NCI-H1694 treated with DMSO at 0.1 percent for 48 hours (cell line): Measurements from ENCODE around the gene CACTIN.
A peak's percentile ranks its signal among the peaks of the same experiment; 100 is the strongest.
"Not testable (repeated sequence)": the region's sequence is repeated elsewhere in the genome, so short reads cannot be mapped to it uniquely, and the experiment has no call there.

Experiments used
- DNase-seq: peaks from one replicate; lab custom pipeline; 2025; lab: John Stamatoyannopoulos, UW

The CACTIN gene

DNA sequence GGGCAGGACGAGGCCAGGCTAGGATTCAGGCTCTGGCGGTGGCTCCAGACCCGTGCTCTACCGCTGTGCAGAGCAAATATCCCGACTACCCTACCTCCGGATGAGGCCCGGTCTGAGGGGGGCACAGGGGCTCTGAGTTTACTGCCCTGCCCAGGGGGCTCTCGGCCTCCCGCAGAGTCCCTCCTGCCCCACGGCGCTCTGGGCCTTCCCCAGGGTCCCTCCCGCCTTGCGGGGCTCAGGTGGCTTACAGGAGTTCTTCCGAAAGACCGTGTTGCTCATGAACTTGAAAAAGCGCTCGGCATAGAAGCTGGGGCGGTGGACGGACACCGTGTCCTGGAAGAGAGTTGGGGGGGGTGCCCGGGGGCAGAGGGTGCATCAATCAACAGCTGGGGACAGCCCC lies 19.1 kb upstream of the CACTIN start:
- no peak for DNase-seq

DNA sequence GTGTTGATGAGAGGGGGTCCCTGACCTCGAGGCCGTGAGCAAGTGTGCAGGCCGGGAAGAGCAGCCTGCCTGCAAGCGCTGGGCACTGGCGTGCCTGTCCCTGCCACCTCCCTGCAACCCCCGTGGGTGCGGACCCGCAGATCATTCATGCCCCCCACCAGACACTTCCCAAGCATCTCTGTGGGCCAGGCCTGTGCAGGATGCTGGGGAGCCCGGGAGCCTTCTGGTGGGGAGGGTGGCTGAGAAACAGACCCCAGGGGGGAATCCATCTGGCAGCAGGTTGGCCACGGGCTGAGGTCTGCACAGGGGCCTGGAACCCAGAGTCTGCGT lies 18.4 kb upstream of the CACTIN start:
- no peak for DNase-seq

- peak; percentile 31 for DNase-seq
Measured at GRCh38 chr19:3644351-3645066, 17.9 kb upstream of the CACTIN start.

DNA sequence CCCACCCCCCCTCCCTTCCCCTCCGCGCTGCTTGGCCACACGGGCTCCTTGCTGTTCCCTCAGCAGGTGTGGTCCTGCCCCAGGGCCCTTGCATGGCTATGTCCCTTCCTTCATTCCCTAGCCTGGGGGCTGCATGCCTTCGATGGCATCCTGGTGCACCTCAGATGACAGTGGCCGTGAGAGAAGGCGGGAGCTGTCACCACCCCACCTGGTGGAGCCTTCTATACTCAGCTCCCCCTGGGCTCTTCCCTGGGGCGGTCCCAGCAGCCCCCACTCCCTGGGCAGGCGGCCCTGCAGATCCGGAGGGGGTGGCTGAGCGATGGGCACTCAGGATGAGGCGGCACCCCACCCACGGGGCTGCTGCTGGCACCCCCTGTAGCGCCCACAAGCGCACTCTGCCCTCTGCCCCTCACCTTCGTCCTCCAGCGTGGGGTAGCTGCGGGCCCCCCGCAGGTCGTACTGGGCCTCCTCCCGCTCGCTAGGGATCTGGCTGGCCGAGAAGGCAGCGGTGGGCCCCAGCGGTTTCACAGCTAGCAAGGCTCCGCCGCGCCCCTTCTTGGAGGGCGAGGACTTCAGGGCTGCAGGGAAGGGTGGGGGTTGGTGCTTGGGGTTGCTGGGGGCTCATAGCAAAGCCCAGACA lies 17.2 kb upstream of the CACTIN start:
- no peak for DNase-seq

GRCh38 chr19:3642987-3643673 lies 16.5 kb upstream of the CACTIN start:
- no peak for DNase-seq

- DNase-seq, result no peak
Measured at GRCh38 chr19:3642296-3642695, 15.7 kb upstream of the CACTIN start.

DNA sequence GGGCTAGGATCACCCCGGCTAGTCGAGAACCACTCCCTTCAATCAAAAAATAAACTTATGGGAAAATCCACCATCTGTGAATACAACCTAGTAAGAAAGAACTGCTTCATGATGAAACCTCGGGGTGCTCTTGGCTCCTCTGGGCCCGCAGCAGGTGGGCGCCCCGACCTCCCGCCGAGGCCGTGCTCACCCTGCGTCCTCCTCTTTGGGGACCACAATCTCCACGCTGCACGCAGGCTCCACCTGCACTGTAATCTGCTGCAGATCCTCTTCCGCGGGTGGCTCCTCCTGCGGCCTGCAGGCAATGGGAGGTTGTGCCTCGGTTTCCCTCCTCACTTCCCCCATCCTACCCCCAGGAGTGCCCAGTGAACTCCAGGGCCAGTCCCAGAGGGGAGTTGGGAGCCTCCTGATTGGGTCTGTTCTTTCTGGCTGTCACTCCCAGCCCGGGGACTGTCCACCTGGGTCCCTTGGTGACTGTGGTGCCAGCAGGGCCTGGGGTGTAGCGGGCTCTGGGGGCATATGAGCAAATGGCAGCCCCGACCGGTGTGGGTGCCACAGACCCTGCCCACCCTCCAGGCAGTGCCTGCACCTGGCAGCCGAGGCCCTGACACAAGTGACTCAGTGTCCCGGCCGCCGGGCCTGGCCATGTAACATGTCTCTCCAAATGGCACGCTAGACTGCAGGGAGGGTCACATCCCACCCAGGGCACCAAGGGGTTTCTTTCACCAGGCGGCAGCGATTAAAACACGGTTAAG lies 15.1 kb upstream of the CACTIN start:
- DNase-seq, result no peak

GRCh38 chr19:3639479-3639878 lies 12.9 kb upstream of the CACTIN start:
- DNase-seq, result no peak

GRCh38 chr19:3638208-3639193 lies 11.9 kb upstream of the CACTIN start:
- no peak for DNase-seq

DNA sequence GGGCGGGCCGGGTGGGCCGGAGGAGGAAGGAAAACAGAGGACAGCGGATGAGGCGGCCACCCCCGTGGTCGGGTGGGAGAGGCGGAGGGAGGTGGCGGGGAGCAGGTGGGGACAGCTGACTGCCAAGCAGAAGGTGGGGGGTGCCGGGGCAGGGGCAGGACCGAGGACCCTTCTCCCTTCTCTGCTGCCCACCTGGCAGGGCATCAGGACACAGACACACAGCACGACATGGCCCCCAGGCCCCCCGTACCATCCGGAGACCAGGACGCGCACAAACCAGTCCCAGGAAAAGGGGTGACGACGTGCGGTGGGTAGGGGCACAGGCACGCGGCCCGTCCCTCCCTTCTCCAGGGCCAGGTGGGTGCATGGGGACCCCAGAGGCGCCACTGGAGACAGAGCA lies 11.0 kb upstream of the CACTIN start:
- no peak for DNase-seq

- no peak for DNase-seq
Measured at GRCh38 chr19:3636962-3637361, 10.4 kb upstream of the CACTIN start.

DNA sequence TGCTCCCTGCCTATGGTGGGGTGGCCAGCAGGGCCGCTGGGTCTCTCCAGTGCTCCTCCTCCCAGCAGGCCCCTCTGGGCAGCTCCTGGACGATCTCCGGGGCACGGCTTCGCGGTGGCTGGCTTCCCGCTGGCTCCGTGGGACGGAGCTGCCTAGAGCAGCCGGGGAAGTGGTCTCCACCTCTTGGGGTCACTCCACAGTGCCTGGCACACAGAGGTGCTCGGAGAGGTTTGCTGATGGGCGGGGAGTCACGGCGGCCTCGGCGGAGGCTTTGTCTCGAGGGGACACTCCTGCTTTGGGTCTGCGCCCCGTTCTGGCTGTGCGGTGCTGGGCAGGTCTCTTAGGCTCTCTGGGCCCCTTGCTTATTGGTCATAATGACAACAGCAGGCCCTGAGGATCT lies 9.9 kb upstream of the CACTIN start:
- no peak for DNase-seq

DNA sequence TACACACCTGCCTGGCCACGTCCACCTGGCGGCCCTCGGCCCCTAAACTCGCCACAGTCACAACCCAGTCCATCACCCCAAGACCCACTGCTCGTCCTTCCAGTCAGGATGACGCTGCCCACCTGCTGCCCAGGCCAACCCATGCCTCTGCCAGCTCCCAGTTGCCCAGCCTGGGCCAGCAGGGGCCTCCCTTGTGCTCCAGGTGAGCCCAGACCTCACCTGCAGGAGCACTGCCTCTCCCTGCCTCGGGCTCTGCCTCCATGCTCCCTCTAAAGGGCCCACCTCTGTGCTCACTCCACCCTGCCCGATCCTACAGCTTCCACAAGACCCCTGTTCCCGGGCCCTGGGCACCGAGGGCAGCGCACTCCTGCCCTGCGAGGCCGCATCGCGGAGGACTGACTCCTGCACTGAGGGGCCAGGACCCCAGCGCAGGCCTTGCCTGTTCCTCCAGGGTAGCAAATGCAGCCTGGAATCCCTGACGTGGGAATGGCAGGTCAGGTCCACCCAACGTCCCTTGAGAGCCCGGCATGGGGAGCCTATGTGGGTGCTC lies 8.0 kb upstream of the CACTIN start:
- no peak for DNase-seq

GRCh38 chr19:3633559-3633988 lies 7.0 kb upstream of the CACTIN start:
- DNase-seq, result no peak

DNA sequence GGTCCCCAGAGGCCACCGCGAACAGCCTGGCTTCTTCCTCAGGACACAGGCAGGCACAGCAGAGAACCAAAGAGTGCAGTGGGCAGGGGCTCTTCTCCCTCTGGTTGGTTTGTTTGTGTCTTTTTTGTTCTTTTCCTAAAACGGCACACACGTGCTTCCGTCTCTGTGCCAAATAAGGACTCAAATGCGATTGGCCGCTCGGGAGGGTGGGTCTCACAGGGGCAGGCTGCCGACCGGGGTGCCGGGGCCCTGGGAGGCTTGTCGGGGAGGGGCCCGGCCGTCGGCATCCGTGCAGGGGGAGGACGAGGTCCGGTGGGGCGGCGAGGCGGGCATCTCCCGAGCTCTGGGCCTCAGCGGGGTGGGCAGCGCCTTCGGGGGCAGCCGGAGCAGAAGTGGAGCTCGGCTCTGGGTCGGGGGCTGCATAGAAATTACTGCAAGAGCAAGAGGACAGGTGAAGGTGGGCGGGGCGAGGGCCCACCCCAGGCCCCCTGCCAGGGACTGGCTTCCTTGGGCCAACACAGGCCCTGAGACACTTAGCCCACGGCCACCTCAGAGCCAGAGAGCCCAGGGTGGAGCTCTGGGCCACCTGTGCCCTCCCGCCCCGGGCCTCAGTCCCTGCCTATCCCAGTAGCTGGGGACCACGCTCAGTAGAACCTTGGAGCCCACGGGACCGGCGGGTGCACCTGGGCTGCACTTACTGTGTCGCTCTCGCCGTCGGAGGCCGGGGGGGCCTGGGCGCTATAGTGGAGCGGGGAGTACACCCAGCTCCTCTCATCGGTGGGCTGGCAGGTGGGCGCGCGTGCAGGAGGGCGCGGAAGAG lies 6.4 kb upstream of the CACTIN start:
- DNase-seq, result no peak

- no peak for DNase-seq
Measured at GRCh38 chr19:3632098-3632497, 5.5 kb upstream of the CACTIN start.

DNA sequence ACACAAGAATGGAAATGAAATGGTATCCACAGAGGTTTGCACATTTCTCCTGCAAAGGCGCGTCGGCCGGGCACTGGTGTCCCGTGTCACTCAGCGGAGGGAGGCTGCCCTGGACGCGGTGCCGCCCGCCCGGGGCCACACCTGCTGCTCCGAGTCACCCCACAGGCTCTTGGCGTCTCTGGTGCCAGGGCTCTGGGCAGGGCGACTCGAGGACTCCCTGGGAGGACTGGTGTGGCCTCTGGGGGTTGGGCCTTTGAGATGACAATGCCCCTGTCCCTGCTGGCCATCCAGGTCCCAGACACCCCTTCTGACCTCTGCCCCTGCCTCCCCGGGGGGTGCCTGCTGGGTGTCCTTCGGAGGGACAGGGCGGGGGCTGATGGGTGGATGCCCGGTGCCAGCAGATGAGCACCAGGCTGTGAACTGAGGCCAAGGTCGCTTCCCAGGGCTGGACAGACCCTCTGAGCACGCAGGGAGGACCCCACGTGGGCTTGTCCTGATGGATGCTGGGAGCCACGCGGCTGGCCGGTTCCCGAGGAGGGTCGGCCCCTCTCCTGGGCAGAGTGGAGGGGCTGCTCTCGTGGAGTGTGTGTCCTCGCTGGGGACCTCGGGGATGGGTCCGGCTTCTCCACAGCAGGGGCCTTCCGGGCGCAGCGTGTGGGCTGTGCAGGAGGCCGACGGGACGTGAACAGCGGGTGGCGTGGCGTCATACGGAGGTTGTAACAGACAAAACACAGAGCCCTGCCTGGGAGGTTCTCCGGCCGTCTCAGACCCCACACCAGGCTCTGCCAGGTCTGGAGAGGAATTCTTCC lies 4.7 kb upstream of the CACTIN start:
- no peak for DNase-seq

GRCh38 chr19:3628766-3629165 lies 2.2 kb upstream of the CACTIN start:
- DNase-seq, result not testable (repeated sequence)

GRCh38 chr19:3627351-3627723 lies 747 bp upstream of the CACTIN start:
- no peak for DNase-seq
